Vagina (tissue), 2 donors: ENCODE data around the gene TTLL12.

ENCODE experiments used
- POLR2A ChIP-seq, 2 donors: fragments of 450-650 bp; IDR thresholded peaks; one replicate each; pipeline ENCODE4 v1.6.1; 2017; ENCODE audit warnings: antibody characterized with exemption in 2 of 2, mild to moderate bottlenecking in 2 of 2, moderate library complexity in 2 of 2
- POLR2AphosphoS5 ChIP-seq, 2 donors: sonication (generic); formaldehyde crosslinking; IDR thresholded peaks; one replicate each; pipeline ENCODE4 v1.9.0; 2017; ENCODE audit warnings: antibody characterized with exemption in 2 of 2, mild to moderate bottlenecking in 2 of 2, low read depth in 1 of 2; ENCODE audit not compliant: insufficient read depth in 1 of 2
- TF ChIP-seq, protein P1 (sequence below), 3 experiments: fragments of 450-650 bp in 2 of 3; fragments of 200-600 bp in 1 of 3; sonication (generic) in 1 of 3; IDR thresholded peaks; one replicate each; pipeline ENCODE4 v1.5.1; 2017 to 2019; ENCODE audit warnings: antibody characterized with exemption in 3 of 3, mild to moderate bottlenecking in 2 of 3, moderate library complexity in 2 of 3

DNA sequence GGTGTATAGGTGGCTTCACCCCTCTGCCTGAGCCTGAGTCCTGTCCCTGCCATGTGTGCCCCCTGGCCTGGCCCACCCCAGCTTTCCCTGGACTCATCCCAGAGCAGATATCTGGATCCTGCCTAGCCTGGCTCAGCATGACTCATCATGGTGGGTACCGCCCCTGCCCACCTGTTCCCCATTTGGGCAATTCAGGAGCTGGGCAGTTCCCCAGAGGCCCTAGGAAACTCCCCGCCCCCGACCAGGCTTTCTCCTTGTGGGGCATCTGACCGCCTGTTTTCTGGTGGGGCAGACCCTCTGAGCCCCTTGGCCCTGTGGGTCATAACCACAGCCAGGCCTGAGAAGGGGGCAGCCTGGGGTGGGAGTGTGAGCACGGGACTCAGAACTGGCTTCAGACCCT, 31.1 kb downstream of the TTLL12 start:
- TF ChIP-seq POLR2AphosphoS5 (IDR thresholded peaks at IDR 0.05; ENCODE audit: insufficient read depth in 1 of 2, low read depth in 1 of 2) (no peak), POLR2A (IDR thresholded peaks at IDR 0.05) (no peak)
- TF ChIP-seq, protein P1, sequence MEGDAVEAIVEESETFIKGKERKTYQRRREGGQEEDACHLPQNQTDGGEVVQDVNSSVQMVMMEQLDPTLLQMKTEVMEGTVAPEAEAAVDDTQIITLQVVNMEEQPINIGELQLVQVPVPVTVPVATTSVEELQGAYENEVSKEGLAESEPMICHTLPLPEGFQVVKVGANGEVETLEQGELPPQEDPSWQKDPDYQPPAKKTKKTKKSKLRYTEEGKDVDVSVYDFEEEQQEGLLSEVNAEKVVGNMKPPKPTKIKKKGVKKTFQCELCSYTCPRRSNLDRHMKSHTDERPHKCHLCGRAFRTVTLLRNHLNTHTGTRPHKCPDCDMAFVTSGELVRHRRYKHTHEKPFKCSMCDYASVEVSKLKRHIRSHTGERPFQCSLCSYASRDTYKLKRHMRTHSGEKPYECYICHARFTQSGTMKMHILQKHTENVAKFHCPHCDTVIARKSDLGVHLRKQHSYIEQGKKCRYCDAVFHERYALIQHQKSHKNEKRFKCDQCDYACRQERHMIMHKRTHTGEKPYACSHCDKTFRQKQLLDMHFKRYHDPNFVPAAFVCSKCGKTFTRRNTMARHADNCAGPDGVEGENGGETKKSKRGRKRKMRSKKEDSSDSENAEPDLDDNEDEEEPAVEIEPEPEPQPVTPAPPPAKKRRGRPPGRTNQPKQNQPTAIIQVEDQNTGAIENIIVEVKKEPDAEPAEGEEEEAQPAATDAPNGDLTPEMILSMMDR (IDR thresholded peaks at IDR 0.05) = no peak
